Ovary (tissue), 3 donors: ENCODE results near the gene ARHGAP22.

ENCODE experiments used
- EP300 ChIP-seq: sonication (generic); formaldehyde crosslinking; IDR thresholded peaks from one replicate; pipeline ENCODE4 v1.6.1; 2017; ENCODE audit warnings: antibody characterized with exemption
- TF ChIP-seq, protein P1 (sequence below), 3 donors: fragments of 450-650 bp in 2 of 3; fragments of 200-600 bp in 1 of 3; IDR thresholded peaks; one replicate each; pipeline versions ENCODE4 v1.5.1 to v1.8.0; 2016 to 2022; ENCODE audit warnings: antibody characterized with exemption in 3 of 3, mild to moderate bottlenecking in 1 of 3
- donor health status: DM: no; HTN: no; CAD: no.

DNA sequence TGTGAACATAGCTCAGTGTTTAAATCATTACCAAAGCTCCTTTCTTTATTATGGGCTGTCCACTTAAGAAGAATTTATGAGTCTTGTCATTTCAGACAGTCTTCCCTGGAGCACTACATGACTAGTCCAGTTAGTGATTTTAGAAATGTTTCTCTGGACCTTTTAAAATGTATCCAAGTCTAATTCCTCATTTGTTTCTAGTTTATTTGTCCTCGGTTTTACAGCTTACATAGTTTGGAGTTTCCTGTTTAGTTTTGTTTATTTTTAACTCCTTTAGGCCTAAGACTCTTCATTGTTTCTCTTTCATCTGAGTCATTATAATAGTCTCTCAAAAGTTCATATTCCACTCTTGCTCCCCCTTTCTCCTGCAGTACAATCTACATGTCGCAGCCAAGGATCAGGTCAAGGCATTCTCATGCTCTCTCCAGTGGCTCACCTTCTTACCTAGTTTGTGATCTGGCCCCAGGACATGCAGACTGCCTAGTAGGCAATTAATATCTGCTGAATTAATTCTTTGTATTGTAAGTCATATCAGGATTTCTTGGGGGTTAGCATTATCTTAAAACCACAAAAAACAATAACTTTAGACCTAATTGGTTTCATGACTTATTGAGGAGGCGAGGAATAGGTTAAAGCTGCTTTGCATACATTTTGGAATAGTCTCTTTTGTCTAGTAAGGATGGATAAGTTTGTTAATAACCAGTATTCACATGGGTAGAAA, 204.6 kb downstream of the ARHGAP22 start:
- TF ChIP-seq, protein P1, sequence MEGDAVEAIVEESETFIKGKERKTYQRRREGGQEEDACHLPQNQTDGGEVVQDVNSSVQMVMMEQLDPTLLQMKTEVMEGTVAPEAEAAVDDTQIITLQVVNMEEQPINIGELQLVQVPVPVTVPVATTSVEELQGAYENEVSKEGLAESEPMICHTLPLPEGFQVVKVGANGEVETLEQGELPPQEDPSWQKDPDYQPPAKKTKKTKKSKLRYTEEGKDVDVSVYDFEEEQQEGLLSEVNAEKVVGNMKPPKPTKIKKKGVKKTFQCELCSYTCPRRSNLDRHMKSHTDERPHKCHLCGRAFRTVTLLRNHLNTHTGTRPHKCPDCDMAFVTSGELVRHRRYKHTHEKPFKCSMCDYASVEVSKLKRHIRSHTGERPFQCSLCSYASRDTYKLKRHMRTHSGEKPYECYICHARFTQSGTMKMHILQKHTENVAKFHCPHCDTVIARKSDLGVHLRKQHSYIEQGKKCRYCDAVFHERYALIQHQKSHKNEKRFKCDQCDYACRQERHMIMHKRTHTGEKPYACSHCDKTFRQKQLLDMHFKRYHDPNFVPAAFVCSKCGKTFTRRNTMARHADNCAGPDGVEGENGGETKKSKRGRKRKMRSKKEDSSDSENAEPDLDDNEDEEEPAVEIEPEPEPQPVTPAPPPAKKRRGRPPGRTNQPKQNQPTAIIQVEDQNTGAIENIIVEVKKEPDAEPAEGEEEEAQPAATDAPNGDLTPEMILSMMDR (IDR thresholded peaks at IDR 0.05): no peak
- no peak for TF ChIP-seq EP300
